ENCODE results near the gene SPATA31C1.

DNA sequence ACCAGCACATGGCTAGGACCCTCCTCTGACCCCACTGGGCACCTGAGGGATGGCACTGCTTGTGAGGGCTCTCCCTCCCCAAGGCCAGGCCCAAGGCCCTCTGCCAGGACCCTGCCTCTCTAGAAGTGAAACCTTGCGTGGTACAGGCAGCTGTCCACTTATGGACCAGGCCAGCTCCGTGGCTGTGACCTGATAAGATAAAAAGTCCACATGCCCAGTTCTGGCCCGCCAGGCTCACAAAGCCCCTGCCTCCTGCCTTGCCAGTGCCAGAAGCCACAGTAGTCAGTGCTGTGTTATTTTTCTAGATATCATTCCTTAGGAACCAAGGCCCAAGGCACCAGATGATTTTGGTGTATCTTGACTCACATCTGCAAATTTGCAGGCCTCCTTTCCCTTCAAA is 49.1 kb upstream of the SPATA31C1 start:
- TF ChIP-seq RAD21 (IDR thresholded peaks at IDR 0.05; ENCODE audit: low read depth) (no peak), SRF (IDR thresholded peaks at IDR 0.05; ENCODE audit: low read depth) (no peak), EZH2 (IDR thresholded peaks at IDR 0.05) (no peak), TCF7L2 (IDR thresholded peaks at IDR 0.05; ENCODE audit: borderline replicate concordance, extremely low read depth, insufficient read depth, insufficient read length) (no peak)
- TF ChIP-seq, protein P1, sequence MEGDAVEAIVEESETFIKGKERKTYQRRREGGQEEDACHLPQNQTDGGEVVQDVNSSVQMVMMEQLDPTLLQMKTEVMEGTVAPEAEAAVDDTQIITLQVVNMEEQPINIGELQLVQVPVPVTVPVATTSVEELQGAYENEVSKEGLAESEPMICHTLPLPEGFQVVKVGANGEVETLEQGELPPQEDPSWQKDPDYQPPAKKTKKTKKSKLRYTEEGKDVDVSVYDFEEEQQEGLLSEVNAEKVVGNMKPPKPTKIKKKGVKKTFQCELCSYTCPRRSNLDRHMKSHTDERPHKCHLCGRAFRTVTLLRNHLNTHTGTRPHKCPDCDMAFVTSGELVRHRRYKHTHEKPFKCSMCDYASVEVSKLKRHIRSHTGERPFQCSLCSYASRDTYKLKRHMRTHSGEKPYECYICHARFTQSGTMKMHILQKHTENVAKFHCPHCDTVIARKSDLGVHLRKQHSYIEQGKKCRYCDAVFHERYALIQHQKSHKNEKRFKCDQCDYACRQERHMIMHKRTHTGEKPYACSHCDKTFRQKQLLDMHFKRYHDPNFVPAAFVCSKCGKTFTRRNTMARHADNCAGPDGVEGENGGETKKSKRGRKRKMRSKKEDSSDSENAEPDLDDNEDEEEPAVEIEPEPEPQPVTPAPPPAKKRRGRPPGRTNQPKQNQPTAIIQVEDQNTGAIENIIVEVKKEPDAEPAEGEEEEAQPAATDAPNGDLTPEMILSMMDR (IDR thresholded peaks at IDR 0.05 in 2 of 3, conservative IDR thresholded peaks at IDR 0.05 in 1 of 3; ENCODE audit: borderline replicate concordance in 1 of 3, insufficient read depth in 1 of 3, low read depth in 2 of 3, low read length in 2 of 3), result no peak

Data from HCT116 (cell line).